OCI-LY7 (cell line): Measurements from ENCODE around the gene BMP15.

Experiments
- CTCF ChIP-seq: fragments of 200-600 bp; sonication (generic); conservative IDR thresholded peaks from 2 replicates; pipeline ENCODE4 v1.5.1; 2014; ENCODE audit warnings: mild to moderate bottlenecking, antibody characterized with exemption, low read length, moderate library complexity, mixed read lengths
- EZH2phosphoT487 ChIP-seq: fragments of 200-600 bp; sonication (generic); IDR thresholded peaks from 2 replicates; pipeline ENCODE4 v1.6.1; 2018; ENCODE audit warnings: low read depth, borderline replicate concordance, mild to moderate bottlenecking, mixed run types, antibody characterized with exemption, low read length, moderate library complexity, mixed read lengths

GRCh38 chrX:50920132-50920531 lies 9.6 kb downstream of the BMP15 start:
- 0 out of 2 replicates have a peak, but pooled peaks have one; percentile 17 for TF ChIP-seq CTCF
- no peak for TF ChIP-seq EZH2phosphoT487
